PC-3 (cell line): ENCODE results near the gene EPHA10.

ENCODE experiments used
- CTCF ChIP-seq: fragments of 300-600 bp; sonication (generic); conservative IDR thresholded peaks from 2 replicates; pipeline ENCODE4 v1.5.1; 2017; ENCODE audit warnings: antibody characterized with exemption, low read depth, mild to moderate bottlenecking, low read length
- EZH2 ChIP-seq: fragments of 300-600 bp; sonication (generic); IDR thresholded peaks from one replicate; pipeline ENCODE4 v1.6.1; 2017; ENCODE audit warnings: antibody characterized with exemption, mild to moderate bottlenecking, low read length; ENCODE audit not compliant: unreplicated experiment
- EZH2phosphoT487 ChIP-seq: fragments of 300-600 bp; sonication (generic); IDR thresholded peaks from 2 replicates; pipeline ENCODE4 v1.6.1; 2018; ENCODE audit warnings: mild to moderate bottlenecking, antibody characterized with exemption, low read length, borderline replicate concordance

- TF ChIP-seq CTCF (no peak), EZH2 (no peak), EZH2phosphoT487 (no peak)
Measured at GRCh38 chr1:37755951-37756560, 8.9 kb downstream of the EPHA10 start.
